GM19351 (cell line): Measurements from ENCODE around the gene ABI2.
"Not testable (repeated sequence)": the region's sequence is repeated elsewhere in the genome, so short reads cannot be mapped to it uniquely, and the experiment has no call there.

Experiments
- ATAC-seq: cut with Tn5 transposase; IDR thresholded peaks from one replicate; pipeline ENCODE4 v1.9.1; 2021; ENCODE audit warnings: mild to moderate bottlenecking, moderate library complexity; ENCODE audit not compliant: unreplicated experiment

The ABI2 gene

GRCh38 chr2:203327901-203328759 is at the start of gene ABI2:
Gene ABI2 (plus strand): TSS chr2:203328394. CDS start chr2:203328515, 121 bp downstream.
- peak; percentile 48 for ATAC-seq

- no peak for ATAC-seq
These were observed 48.9 kb upstream of the ABI2 start for GRCh38 chr2:203279288-203279687.

DNA sequence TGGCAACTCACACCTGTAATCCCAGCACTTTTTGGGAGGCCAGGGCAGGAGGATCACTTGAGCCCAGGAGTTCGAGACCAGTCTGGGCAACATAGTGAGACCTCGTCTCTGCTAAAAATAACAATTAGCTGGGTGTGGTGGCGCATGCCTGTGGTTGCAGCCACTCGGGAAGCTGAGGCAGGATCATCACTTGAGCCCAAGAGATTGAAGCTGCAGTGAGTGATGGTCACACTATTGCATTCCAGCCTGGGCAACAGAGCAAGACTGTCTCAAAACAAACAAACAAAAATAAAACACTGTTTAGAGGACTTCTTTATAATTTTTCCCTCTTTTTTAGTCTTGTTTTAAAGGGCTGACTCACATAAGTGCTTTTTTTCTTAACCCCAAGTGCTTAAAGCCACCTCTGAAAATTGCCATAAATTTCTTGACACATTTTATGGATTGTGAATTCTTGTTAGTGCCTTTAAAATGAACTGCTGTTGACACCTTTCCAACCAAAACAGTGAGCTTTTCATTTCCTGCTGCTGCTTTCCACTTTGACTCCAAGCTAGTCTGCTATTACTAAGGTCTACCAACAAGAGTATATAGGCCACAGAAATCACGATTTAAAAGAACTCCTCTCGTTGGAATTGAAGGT is 47.6 kb upstream of the ABI2 start:
- no peak for ATAC-seq

DNA sequence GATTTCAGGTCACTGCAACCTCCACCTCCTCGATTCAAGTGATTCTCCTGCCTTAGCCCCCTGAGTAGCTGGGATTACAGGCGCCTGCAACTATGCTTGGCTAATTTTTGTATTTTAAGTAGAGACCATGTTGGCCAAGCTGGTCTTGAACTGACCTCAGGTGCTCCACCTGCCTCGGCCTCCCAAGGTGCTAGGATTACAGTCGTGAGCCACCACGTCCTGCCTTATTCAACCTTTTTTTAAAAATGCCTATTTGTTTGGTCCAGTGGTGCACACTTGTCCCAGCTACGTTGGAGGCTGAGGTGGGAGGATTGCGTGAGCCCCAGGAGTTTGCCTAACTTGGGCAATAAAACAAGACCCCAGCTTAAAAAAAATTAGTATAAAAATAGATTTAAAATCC is 46.1 kb upstream of the ABI2 start:
- ATAC-seq = no peak

- ATAC-seq = no peak
These were observed 41.7 kb upstream of the ABI2 start for GRCh38 chr2:203286532-203286931.

DNA sequence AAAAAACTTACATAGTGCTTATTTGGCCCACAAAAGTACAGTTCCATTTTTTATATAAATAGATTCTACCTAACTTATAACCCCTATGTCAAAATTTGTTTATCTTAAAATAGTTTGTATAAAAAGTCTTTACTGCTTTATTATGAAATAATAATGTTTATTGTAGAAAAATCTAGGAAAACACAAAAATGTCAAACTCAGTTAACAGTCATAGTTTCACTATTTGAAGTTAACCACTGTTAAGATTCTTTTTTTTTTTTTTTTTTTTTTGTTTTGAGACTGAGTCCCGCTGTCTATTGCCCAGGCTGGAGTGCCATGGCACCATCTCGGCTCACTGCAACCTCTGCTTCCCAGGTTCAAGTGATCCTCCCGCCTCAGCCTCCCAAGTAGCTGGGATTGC is 26.5 kb upstream of the ABI2 start:
- ATAC-seq = no peak

DNA sequence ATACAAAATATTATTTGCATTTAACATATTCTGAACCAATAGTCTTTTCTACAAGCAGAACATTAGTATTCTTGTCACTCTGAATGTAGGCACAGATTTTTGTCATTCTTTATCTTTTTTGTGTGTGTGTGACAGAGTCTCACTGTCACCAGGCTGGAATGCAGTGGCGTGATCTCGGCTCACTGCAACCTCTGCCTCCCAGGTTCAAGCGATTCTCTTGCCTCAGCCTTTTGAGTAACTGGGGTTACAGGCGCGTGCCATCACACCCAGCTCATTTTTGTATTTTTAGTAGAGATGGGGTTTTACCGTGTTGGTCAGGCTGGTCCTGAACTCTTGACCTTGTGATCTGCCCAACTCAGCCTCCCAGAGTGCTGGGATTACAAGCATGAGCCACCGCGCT is 25.6 kb upstream of the ABI2 start:
- not testable (repeated sequence) for ATAC-seq

DNA sequence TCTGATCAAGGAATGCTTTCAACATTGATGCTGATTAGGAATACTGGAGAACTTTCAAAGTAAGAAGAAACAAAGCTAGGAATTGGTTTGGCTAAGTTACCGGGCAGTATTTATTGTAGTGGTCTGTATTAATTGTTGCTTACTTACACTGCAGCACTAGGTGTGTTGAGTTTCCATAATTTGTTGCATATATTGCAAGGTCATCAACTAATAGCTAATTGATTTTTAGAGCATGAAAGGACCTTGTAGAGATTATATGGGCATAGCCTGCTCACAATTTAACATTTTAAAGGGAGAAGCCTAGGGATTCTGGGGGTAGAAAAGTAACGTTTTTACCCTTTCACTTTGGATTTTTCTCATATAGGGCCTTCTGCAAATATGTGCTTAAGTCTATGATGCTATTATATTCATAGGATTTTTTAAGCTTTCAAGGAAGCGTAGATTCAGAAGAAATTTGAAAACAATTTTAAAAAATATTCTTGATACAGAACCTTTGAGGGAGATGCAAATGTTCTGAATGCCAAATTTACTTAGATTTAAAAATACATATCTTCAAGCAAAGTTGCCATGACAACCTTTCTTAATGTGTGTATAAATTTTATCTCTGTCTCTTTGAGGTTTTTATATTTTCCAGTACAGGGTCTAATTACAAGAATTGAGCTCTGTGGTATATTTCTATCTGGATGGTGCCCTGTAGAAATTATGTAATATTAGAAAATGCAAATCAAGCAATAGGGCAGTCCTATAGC is 17.3 kb upstream of the ABI2 start:
- no peak for ATAC-seq

- ATAC-seq = no peak
These were observed 1.8 kb upstream of the ABI2 start for GRCh38 chr2:203326356-203326755.

DNA sequence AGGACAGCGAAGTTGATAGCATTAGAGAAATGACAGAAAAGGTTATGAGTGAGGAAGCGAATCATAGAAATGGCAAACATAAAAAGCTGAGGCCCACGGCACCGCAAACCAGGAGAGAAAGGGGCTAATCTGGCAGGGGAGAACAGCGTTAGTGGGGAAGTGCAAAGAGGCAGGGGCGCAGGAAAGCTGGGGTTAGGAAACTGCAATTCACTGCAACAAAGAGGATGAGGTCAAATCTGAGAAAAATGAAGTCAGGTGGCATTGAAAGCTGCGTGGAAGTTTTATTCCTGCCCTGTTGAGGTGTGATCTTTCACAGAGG is 653 bp upstream of the ABI2 start:
- no peak for ATAC-seq

- peak; percentile 62 for ATAC-seq
These were observed 756 bp downstream of the ABI2 start for GRCh38 chr2:203328760-203329540.

- no peak for ATAC-seq
These were observed 2.2 kb downstream of the ABI2 start for GRCh38 chr2:203330434-203330833.

DNA sequence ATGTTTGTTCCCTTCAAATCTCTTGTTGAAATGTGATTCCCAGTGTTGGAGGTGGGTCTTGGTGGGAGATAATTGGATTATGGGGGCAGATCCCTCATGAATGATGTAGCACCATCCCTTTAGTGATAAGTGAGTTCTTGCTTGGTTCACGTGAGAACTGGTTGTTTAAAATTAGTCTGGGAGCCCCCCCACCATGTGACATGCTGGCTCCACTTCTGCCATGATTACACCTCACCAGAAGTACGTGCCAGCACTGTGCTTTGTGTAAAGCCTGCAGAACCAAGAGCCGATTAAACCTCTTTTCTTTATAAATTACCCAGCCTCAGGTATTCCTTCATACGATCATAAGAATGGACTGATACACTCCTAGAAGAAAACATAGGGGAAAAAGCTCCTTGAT is 10.1 kb downstream of the ABI2 start:
- ATAC-seq = no peak

DNA sequence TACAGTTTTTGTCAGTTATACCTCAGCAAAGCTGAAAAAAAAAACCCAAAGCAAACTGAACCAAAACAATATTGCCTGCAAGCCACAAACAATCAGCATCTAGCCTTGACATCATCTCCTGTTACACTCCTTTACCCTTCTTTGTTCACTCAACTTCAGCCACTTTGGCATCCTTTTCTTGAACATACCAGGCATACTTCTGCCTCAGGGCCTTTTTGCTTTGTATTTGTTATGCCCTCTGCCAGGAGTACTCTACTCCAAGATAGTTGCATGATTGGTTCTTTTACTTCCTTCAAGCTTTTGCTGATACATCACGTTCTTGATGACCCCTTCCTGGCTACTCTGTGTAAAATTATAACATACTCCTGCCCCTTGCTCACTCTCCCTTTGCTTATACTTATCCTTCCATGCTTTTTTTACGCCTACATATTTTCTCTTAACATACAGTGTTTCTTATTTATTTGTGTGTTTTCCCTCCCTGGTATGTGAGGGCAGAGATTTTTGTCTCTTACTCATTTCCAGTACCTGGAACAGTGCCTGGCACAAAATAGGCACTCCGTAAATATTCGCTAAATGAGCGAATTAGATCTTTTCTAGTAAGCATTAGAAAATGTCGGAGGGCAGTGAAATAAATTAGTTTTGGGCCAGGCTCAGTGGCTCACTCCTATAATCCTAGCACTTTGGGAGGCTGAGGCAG is 12.7 kb downstream of the ABI2 start:
- no peak for ATAC-seq

DNA sequence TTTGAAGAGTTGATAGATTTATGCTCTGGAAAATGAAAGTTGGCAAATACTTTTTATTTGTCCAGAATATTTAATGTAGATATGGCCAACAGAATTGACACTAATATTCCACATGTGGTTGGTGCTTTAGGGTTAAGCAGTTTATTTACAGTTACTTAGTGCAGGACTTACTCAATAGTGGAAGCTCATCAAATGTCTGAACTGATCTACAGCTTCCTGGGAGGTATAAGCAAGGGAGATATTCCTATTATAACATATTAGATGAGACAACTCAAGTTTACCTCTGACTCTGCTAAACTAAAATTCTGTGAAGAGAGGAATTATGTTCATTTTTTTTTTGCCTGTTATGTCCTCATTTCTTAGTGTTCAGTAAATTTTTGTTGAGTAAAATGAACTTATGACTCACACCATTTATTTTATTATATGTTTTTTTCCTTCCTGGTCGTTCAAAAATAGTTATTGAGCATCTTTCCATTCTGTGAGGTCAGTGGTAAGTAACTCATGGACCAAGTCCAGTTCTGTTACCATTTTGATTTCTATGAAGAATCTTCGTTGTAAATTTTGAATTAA is 13.6 kb downstream of the ABI2 start:
- ATAC-seq = no peak

DNA sequence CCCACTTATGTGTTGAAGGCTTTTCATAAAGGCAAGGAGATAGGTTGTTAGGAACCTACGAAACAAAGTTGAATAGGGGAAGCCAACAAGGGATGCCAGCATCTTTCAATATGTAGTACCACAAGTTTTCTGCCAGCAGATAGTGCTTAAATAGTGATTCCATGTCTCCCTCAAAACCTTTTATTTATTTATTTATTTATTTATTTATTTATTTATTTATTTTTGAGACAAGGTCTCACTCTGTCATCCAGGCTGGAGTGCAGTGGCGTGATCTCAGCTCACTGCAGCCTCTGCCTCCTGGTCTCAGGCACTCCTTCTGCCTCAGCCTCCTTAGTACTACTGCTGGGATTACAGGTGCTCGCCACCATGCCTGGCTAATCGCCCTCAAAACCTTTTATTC is 14.2 kb downstream of the ABI2 start:
- not testable (repeated sequence) for ATAC-seq

DNA sequence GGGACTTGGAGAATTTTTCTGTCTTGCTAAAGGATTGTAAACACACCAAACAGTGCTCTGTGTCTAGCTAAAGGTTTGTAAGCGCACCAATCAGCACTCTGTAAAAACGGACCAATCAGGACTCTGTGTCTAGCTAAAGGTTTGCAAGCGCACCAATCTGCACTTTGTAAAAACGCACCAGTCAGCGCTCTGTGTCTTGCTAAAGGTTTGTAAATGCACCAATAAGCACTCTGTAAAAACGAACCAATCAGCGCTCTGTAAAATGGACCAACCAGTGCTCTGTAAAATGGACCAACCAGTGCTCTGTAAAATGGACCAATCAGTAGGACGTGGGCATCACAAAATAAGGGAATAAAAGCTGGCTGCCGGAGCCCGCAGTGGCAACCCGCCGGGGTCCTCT is 16.5 kb downstream of the ABI2 start:
- no peak for ATAC-seq

DNA sequence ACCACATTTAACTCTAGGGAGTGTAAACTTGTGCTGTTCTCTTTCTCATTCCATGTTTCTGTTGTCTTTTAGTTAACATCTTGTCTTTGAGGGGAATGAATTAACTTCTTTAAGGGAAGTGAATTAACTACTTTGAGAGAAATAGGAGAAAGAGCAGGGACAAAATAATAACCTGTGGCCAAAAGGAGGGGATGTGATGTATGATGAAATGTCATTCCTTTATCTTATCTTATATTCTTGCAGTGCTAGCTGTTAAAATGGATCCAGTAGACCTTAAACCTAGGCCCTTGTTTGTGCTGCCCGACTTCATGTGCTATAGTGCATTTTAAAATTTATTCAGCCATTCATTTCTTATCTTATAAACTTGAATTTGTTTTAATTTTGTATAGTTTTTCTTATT is 18.4 kb downstream of the ABI2 start:
- ATAC-seq = no peak

GRCh38 chr2:203347375-203347774 is 19.2 kb downstream of the ABI2 start:
- no peak for ATAC-seq

- no peak for ATAC-seq
These were observed 24.5 kb downstream of the ABI2 start for GRCh38 chr2:203352604-203353255.
